ENCODE data around the gene BAIAP2.

BAIAP2 gene

DNA sequence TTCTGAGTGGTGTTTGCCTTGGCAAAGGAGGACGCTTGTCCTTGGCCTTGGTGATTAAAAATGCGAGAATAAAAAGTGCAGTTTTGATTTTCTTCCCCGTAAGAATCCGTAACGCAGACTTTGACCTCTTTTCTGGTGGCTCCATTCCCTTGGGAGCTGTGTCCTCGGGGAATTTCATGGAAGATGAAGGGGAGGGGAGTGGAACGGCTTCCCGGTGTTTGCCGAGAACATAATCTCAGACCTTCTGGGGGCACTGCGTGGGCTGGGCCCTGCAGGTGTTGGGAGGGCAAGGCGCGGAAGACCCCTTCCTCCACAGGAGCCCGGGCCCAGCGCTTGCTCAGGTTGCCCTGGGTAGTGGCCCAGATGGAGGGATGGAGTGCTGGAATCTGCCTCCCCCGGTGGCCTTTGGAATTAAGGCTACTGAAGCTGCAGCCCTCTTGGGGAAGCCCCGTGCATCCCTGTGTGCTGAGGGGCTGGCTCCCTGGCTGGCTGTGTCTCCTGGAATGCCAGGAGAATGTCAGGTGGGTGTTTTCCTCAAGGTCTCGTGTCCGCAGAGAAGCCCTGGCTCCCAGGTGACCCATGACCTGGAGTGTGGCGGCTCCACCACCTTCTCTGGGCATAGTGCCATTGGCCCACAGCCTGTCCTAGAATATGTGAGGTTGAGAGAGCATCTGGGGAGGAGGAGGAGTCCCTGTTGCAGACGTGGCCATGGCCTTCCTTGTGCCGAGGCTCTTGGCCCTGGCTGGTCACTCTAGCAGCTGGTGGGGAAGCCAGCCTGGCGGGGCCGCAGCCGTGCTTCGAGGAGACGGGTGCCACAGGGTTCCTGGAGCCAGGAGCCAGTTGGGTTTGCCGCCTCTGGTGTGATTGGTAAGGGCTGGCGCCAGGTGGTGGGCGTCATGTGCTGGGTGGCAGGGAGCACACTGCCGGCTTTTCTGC is 3.1 kb downstream of the BAIAP2 start:
- no peak for DNase-seq

- no peak for DNase-seq
These were observed 4.1 kb downstream of the BAIAP2 start for GRCh38 chr17:81039096-81039495.

DNA sequence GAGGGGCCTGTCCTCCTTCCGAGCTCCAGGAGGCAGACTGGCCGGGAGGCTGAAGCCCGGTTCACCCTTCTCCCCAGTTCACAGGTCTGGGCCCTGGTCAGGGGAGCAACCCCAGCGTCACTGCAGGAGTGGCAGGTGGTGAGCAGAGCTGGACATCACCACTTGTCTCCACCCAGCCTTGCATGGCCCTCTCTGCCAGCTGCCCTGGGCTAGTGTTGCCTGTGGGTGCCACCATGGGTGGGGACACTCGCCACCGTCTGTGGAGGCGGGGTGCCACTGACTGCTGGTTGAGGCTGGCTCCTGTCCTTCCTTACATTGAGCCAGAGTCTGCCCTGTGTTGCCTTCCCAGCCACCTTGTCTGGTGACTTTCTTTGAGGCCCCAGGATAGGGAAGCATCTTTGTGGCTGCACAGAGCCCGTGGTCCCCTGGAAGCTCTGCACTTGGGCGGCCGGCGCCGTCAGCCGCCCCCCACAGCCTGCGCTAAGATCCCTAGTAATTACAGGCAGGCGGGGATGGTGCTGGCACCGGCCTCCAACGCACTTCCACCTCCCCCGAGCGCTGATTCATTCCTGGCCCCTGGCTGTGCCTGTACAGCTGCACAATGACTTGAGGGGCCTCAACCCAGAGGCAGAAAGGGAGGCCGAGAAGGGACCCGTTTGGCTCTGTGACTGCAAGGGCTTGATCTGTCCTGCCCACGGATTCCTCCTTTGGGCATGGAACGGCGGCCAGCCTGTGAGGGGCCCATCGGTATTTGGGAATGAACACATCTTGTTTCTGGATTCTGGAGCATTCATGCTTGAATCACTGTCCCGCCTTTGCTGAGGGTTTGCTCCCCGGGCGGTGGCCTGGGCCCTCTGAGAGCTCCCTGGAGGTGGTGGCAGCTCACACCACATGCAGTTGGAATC is 5.2 kb downstream of the BAIAP2 start:
- no peak for DNase-seq

DNA sequence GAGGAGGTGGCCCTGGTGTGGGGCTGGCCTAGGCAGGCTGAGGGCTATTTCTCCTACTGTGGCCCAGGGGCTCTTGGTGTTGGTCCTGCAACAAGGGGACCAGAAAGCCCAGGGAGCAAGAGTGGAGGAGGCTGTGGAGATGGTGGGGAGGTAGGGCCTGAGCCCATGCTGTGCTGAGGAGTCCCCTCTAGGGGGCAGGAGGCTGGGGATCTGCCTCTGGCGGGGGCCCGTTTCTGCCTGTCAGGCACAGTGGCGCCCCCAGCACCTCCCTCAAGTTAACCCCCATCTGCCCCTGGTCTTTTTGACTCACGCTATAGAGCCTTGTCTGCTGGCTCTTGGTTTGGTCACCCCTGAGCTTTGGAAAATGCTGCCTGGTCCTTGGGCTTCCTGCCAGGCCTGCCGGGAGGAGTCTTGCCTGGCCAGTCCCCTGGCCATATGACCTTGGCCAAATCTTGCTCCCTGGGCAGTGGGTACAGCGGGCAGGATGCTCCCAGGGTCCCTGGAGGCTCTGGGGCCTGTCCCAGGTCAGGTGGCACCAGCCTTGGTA is 5.9 kb downstream of the BAIAP2 start:
- DNase-seq = no peak

DNA sequence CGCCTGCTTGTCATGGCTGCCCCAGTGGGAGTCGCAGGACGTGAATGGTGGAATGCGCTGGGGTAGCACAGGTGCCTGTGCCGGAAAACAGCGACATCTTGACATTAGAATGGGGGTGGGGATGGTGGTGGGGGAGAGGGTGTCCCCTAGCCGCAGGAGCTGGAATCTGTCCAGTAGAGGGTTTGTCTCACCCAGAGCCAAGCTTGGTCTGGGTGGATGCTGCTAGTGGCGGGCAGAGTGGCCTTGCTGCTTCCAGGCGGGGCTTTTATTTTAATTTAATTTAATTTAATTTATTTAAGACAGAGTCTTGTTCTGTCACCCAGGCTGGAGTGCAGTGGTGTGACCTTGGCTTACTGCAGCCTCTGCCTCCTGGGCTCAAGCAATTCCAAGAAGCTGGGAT is 7.7 kb downstream of the BAIAP2 start:
- DNase-seq = no peak

- DNase-seq = no peak
These were observed 8.4 kb downstream of the BAIAP2 start for GRCh38 chr17:81043319-81043724.

- no peak for DNase-seq
These were observed 8.9 kb downstream of the BAIAP2 start for GRCh38 chr17:81043725-81044427.

- no peak for DNase-seq
These were observed 9.4 kb downstream of the BAIAP2 start for GRCh38 chr17:81044428-81044763.

DNA sequence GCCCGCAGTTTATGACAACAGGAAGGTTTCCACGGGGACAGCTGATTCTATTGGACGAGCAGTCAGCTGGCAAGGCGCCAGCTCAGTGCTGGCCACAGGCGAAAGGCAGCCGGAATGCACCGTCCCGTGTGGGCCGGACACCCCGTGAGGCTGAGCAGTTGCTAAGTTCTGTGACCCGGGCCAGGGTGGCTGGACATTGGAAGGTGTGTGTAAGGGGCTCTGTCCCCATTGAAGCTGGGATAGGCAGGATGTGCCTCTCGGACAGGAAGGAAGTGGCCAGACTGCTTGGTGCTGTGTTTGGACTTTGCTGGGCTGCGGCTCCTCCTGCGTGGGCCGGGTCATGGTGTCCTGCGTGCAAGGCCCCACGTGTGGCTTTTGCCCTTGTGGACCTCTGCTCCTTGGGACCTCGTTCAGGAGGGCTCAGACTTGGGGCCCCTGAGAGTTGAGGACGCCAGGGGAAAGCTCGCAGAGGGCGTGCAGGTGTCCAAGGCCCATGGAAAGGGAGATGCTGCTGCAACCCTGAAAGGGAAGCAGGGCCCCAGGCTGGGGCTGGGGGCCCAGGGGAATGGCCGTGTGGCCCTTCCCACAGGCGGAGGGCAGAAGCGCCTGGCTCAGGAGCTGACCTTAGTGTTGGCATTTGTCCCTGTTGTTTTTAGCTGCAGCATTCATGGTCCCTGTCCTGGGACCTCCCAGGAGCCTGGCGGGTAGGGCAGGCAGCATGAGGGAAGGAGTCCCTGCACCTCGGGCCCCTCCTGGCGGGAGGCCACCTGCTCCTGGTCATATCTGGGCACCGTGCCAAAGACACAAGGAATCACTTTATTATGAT is 10.0 kb downstream of the BAIAP2 start:
- DNase-seq = no peak

DNA sequence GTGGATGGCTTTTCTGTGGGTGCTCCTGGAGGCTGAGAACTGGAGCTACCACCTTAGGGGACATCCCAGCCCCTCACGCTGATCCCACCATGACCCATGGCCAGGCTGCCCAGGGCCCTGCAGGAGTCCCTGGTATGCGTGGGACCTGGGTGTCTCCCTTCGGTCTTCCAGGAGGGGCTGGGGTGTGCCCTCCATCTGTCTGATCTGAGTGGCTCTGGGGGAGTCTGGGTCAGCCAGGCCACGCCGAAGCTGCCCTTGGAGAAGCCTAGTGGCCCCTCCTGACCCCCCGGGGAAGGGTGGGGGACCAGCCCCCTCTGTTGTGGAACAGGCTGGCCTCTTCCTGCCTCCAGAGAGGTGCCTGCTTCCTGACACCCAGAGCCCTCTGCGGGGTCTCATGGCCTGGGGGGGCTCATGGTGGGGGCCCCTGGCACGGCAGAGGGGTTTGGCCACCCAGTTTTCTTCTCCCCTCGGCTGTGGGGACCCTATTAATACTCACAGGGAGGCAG is 10.7 kb downstream of the BAIAP2 start:
- no peak for DNase-seq

DNA sequence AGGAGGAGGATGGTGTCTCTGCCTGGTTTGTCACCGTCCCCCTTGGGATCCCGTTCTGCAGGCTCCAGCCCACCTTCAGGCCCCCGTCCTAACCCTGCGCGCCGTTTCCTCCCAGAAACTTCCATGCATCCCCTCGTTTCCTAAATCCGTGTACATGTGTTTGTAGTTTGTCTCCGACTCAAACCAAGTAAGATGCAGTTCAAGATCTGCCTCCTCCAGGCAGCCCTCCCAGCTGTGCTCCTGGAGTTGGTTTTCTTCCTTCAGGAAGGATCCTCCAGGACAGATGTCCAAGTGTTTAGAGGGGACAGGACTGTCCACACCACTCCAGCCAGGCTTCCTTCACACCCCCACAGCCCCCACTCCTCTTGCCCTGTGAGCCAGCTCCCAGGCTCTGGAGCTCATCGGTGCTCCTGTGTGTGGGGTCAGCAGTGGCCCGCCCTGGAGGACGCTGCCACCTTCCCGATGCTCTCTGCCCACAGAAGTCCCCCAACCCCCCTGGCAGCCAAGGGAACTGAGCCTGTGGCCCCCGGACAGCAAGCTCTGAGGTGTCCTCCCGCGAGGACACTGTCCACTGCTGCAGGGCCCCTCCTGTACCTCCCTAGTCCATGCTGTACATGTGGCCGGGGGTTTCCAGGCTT is 11.3 kb downstream of the BAIAP2 start:
- no peak for DNase-seq

GRCh38 chr17:81046770-81047359 is 11.9 kb downstream of the BAIAP2 start:
- DNase-seq = no peak

DNA sequence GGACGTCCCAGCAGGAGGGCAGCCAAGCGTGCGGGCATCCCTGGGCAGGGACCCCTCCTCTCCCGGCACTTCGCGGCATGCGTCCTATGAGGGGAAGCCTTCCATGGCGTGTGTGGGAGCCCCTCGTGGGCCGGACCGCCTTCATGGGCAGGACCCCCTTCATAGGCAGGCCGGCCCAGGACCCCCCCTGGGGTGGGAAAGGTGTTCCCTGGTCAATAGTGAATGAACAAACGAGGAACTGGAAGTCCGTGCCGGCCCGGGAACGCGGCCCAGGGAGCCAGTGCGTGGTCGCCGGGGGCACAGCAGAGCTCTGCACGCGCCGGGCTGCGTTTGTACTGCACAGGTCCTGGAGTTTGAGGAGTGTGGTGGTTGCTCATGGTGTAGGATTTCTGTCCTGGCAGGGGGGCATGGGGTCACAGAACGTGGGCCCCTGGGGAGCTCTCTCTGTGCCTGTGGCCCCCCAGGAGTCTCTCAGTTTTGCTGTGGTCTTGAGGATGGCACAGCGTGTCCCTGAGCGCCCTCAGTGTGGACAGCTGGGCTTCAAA is 13.9 kb downstream of the BAIAP2 start:
- DNase-seq = no peak

- DNase-seq = no peak
These were observed 14.5 kb downstream of the BAIAP2 start for GRCh38 chr17:81049372-81049911.

DNA sequence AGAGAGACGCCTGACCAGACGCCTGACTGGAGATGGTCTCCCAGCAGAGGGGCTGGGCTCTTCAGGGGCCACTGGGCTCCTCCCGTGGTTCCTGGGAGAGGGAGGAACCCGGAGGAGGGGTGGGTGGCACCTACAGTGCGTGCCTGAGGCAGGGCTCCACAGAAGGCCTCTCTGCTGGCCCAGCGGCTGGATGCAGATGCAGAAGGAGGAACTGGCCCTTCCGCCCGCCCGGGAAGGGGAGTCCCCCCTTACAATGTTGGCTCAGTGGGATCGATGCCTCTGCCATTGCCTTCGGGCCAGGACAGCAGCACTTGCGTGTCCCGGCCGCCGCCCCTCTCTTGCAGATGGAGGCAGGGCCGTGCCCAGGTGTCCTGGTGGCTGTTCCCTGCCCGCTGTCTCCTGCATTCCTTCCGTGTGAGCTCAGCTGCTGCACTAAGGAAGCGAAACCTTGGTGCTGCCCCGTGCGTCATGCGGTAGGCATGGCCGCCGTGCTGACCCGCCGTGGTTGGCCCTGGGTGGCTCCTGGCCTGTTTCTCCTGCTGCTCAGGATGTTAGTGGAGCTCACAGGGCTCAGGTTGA is 15.1 kb downstream of the BAIAP2 start:
- no peak for DNase-seq

GRCh38 chr17:81050645-81051625 is 16.0 kb downstream of the BAIAP2 start:
- DNase-seq = no peak

DNA sequence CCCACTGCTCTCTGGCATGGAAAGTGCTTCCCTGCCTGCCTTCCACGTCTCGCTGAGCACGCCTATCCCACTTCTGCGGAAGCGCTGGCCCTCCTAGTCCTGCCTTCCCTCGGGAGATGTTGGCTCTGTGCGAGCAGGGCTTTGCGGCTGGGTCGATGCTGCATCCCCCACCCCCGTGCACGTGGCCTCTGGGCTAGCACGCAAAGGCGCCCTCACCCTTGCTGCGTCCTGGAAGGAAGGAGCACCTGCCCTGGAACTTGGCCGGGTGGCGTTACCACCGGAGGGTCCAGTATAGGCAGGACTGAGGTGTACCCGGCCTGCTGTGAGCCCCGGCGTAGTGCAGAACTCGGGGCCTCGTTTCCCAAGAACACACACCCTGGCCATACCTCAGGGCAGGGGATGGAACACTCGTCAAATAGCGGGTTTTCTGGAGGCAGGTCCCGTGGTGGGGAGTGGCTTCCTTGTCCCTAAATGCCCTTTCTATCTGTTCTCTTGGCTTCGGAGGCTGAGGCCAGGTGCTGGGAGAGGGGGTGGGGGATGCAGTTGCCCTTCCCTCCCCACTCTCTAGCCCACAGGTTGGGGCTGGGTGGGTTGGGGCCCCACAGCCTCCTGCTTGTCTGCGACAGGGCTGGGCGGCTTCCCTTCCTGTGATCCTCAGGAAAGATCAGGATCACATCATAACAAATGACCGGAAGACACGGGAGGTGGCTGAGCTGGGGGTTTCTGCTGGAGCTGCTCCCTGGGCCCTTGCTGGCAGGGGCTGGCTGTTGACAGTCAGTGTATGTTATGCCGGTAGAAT is 17.4 kb downstream of the BAIAP2 start:
- DNase-seq = no peak
